Fibroblast of pulmonary artery (primary cell): ENCODE results near the gene OR4D5.

ENCODE experiments used
- DNase-seq: peaks from one replicate; pipeline ENCODE4 v3.0.0-alpha.2; 2010; ENCODE audit warnings: low read depth
- H3K4me3 ChIP-seq: replicated peaks from 2 replicates; pipeline ENCODE4 v1.5.1; 2011; ENCODE audit warnings: low read depth, mild to moderate bottlenecking, control low read depth, low read length, moderate library complexity
- TF ChIP-seq, protein P1 (sequence below): IDR thresholded peaks from 2 replicates; pipeline ENCODE4 v1.5.1; 2011; ENCODE audit warnings: mild to moderate bottlenecking, control low read depth, low read length, inconsistent platforms; ENCODE audit errors: missing control alignments

The OR4D5 gene

DNA sequence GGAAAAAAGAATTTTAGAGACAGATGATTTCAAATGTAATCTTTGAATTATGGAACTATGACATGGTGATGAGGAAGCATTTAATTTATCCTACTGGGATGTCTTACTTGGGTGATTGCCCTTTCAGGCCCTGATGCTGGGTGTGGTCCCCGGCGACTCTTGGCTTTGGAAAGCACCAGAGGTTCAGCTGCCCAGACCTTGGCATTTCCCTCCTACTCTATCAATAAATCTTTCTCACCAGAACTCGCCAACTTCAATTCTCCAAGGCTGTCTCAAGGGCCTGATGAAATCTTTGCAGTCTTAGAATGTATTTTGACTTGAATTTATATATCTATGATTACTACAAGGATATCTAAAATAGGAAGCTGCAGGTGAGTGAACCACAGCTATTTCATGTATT is 18.5 kb upstream of the OR4D5 start:
- TF ChIP-seq, protein P1, sequence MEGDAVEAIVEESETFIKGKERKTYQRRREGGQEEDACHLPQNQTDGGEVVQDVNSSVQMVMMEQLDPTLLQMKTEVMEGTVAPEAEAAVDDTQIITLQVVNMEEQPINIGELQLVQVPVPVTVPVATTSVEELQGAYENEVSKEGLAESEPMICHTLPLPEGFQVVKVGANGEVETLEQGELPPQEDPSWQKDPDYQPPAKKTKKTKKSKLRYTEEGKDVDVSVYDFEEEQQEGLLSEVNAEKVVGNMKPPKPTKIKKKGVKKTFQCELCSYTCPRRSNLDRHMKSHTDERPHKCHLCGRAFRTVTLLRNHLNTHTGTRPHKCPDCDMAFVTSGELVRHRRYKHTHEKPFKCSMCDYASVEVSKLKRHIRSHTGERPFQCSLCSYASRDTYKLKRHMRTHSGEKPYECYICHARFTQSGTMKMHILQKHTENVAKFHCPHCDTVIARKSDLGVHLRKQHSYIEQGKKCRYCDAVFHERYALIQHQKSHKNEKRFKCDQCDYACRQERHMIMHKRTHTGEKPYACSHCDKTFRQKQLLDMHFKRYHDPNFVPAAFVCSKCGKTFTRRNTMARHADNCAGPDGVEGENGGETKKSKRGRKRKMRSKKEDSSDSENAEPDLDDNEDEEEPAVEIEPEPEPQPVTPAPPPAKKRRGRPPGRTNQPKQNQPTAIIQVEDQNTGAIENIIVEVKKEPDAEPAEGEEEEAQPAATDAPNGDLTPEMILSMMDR: no peak
- DNase-seq: no peak
- H3K4me3 ChIP-seq: no peak overlapping the region

DNA sequence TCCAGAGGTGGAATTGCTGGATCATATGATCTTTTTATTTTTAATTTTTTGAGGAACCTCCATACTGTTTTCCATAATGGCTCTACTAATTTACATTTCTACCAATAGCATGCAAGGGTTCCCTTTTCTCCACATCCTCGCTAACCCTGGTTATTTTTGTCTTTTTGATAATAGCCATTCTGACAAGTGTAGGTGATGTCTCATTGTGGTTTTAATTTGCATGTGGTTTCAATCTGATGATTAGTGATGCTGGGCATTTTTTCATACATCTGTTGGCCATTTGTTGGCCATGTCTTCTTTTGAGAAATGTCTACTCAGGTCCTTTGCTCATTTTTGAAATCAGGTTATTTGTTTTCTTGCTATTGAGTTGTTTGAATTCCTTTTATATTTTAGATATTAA is 15.4 kb upstream of the OR4D5 start:
- DNase-seq: no peak
- TF ChIP-seq, protein P1: no peak
- H3K4me3 ChIP-seq: no peak overlapping the region

DNA sequence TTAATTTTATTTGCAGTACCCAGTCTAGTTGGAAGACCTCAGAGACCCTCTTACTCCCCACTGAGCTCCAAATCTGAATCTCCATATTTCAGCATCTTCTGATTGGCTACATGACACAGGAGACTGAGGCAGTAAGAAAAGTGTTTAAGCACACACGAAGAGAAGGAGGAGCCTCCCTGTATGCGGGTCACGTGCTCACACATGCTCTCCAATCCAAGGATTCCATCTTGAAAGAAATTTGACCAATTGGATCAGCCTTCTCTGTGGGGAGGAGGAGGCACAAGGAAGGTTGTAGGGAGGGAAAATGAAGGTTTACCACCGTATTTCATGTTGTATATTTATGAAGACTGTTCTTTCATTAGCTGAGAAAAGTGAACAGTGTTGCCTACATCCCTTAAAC is 3.0 kb downstream of the OR4D5 start:
- no peak for DNase-seq
- H3K4me3 ChIP-seq: no peak overlapping the region
- TF ChIP-seq, protein P1: no peak

DNA sequence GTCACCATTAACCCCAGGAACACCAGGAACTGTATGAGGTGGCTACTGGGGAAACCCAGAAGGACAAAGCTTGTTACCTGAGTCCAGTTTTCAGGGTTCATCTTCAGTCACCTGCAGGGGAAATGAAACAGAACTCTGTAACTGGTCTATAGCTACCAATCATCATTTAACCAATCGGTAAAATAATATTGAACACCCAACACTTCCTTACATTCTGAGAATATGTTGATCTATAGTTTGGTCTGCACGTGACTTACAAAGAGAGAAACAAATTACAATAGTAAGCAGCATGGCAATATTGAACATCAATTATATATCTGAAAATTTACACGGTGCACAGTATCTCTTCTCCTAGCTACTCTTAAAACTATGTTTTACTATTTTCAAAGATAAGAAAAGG is 4.3 kb downstream of the OR4D5 start, which contains the start of gene OR6T1:
OR6T1 (minus strand) TSS at position 101 of the 400 bp plus-strand sequence; CDS start at position 101, 0 bp downstream.
- TF ChIP-seq, protein P1: no peak
- H3K4me3 ChIP-seq: no peak within 1 kb of the TSS
- DNase-seq: no peak

DNA sequence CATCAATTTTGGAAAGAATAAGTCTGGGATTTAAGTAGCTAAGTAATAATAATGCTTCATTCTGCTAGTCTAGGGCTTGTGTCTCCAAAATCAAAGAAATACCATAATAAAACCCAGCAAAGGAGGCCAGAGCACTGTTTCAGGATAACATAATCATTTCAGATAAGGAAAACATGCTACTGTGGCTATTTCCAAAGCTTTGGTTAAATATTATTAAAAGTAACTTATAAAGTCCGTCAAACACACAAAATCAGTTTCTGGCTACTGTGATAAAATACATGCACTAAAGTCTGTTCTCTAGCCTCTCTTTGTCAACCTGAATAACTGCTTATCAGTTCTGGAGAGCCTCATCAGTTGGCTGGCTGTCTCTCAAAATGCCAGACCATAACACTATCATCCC is 5.7 kb downstream of the OR4D5 start:
- TF ChIP-seq, protein P1: no peak
- DNase-seq: no peak
- H3K4me3 ChIP-seq: no peak overlapping the region

DNA sequence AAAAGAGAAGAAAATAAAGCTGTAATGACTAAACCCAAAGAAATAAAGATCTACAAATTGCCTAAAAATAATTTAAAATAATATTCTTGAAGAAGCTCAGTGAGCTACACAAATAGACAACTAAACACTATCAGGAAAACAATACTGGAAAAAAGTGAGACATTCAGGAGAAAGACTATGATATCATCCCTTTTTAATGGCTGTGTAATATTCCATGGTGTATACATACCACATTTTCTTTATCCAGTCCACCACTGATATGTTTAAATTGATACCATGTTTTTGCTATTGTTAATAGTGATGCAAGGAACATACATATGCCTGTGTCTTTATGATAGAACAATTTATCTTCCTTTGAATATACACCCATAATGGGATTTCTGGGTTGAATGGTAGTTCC is 17.3 kb downstream of the OR4D5 start:
- TF ChIP-seq, protein P1: no peak
- DNase-seq: no peak
- no peak overlapping the region for H3K4me3 ChIP-seq

DNA sequence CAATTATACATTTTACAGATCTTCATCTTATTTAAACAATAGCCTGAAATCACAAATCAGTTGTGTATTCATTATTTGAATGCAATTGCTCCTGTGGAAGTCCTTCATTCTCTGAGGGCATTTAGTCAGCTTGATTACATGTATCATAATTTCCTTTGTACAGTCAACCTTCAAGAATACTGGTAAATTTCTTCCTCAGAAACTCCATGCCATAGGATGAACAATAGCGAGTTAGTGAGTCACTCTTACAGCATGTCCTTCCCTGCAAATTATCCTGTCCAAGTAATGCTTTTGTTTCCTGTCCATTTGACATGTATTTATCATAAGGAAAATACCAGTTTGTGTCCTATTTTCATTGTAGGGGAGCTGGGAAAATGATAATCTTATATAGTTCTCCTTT is 34.4 kb downstream of the OR4D5 start:
- TF ChIP-seq, protein P1: no peak
- DNase-seq: peak; percentile 93
- no peak overlapping the region for H3K4me3 ChIP-seq
